Activated T-cell treated with anti-CD3 and anti-CD28 coated beads, Interleukin-2, amount 50 U/mL, for 72 hours (primary cell): Measurements from ENCODE around the gene DPEP1. TPM values are rescaled to one million over a fixed set of nuclear protein-coding genes. Genes with fewer than 3 reads are reported as not detected.
A peak's percentile ranks its signal among the peaks of the same experiment; 100 is the strongest.

Experiments used
- ATAC-seq, 2 donors: fragments of 150-1000 bp; cut with Tn5 transposase; replicated peaks in 1 of 2; 2 replicates each; pipeline ENCODE4 v1.10.0; 2021; ENCODE audit warnings: moderate library complexity in 2 of 2, mild to moderate bottlenecking in 1 of 2
- DNase-seq, 2 donors: peaks; one replicate each; pipeline ENCODE4 v3.0.0; 2021 to 2022; ENCODE audit warnings: mixed read lengths in 1 of 2
- H3K27ac Mint-ChIP-seq: one replicate; pipeline ENCODE4 v1.8.0; 2022; ENCODE audit warnings: mild to moderate bottlenecking, moderate library complexity, mixed read lengths
- H3K27me3 Mint-ChIP-seq: one replicate; pipeline ENCODE4 v1.8.0; 2022; ENCODE audit warnings: low read depth, mixed read lengths
- H3K36me3 Mint-ChIP-seq, 2 donors: one replicate each; pipeline ENCODE4 v1.8.0; 2022; ENCODE audit warnings: mixed read lengths in 2 of 2, mild to moderate bottlenecking in 1 of 2; ENCODE audit not compliant: insufficient read depth in 2 of 2
- H3K4me1 Mint-ChIP-seq: one replicate; pipeline ENCODE4 v1.8.0; 2022; ENCODE audit warnings: low read depth, mixed read lengths
- H3K4me3 Mint-ChIP-seq, 2 donors: one replicate each; pipeline ENCODE4 v1.8.0; 2022; ENCODE audit warnings: mild to moderate bottlenecking in 2 of 2, mixed read lengths in 2 of 2, moderate library complexity in 2 of 2
- H3K9me3 Mint-ChIP-seq, 2 donors: one replicate each; pipeline ENCODE4 v1.8.0; 2022; ENCODE audit warnings: mixed read lengths in 2 of 2
- total RNA-seq, 2 donors: library from RNA; stranded (reverse); gene quantifications; one replicate each; pipeline ENCODE4 v1.2.3, GENCODE V29; 2022

DPEP1 gene
- total RNA-seq, 2 donors from 2014 or later: not detected

DNA sequence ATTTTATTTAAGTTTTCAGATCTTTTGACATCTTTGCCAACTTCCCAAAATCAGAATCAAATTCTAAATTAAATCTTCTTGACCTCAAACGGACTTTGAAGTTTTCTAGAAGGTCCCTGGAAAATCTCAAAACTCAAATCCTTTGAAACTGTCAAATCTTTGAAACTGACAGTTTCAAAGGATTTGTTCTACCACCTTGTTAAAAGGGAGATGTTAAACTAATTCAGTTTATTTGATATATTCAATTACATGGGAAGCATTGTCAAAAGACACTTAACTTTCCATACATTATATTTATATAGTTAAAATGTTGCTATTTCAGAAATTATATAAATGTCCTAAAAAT, 3.4 kb upstream of the DPEP1 start:
- H3K9me3 Mint-ChIP-seq: no peaks in the 10 kb centered on the region
- no peaks in the 10 kb centered on the region for H3K4me1 Mint-ChIP-seq
- DNase-seq: no peak
- no peak for ATAC-seq
- no peak overlapping the region for H3K27ac Mint-ChIP-seq
- no peaks in the 10 kb centered on the region for H3K36me3 Mint-ChIP-seq
- no peak overlapping the region for H3K4me3 Mint-ChIP-seq
- no peaks in the 10 kb centered on the region for H3K27me3 Mint-ChIP-seq

DNA sequence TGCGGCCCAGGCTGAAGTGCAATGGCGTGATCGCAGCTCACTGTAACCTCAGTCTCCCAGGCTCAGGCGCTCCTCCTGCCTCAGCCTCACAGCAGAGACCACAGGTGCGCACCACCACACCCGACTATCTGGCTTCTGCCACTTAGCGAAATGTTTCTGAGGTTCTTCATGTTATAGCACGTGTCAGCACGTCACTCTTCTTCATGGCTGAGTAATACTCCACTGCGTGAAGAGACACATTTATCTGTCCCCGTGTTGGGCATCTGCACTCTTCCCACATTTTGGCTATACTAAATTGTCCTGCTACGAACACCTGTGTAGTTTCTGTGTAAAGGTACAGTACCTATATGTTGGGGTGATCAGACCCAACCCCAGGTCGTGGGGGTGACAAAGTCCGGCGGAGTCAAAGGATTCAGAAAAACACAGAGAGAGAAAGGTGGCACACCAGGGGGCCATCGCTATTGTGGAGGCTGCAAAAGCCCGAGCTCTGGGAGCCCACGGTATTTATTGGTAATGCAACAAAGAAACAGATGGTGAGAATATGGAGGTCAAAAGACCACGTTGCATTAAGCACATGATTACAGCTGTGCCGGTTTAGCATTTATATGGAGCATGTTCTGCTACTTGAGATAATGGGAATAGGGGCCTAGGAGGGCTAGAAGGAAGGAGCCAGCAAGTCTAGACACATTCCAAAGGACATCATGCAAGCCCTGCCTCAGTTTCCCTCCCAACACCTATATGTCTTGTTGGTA, 851 bp upstream of the DPEP1 start:
- Mint-ChIP-seq H3K4me1 (peaks cover 10% of the 10 kb centered on the region), H3K27ac (no peak overlapping the region), H3K36me3 (peaks cover 0 to 2% of the 10 kb centered on the region in 2 donors), H3K9me3 (peaks cover 2% of the 10 kb centered on the region in 2 donors), H3K4me3 (no peak overlapping the region), H3K27me3 (no peaks in the 10 kb centered on the region)
- ATAC-seq (no peak), DNase-seq (no peak)

DNA sequence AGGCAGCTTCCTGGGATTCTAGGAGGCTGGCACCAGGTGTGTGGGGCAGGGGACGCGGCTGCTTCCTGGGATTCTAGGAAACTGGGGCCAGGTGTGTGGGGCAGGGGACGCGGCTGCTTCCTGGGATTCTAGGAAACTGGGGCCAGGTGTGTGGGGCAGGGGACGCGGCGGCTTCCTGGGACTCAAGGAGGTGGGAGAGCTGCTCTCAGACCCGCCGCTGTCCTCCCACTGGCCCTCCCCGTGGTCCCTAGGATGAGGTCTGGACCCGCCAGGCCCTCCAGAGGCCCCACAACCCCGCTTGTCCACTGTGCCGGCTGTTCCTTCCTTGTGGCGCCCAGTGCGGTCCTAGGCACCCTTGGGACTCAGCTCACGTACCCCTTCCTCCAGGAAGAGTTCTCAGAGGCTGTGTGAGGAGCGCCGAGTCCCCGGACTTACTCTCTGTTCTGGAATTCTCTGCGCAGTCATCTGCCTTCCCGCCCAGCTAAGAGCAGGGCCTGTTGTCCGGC, 565 bp downstream of the DPEP1 start:
- Mint-ChIP-seq H3K9me3 (peaks cover 2% of the 10 kb centered on the region in 2 donors), H3K36me3 (peaks cover 0 to 2% of the 10 kb centered on the region in 2 donors), H3K27ac (no peak overlapping the region), H3K4me3 (no peak overlapping the region), H3K27me3 (no peaks in the 10 kb centered on the region), H3K4me1 (peaks cover 10% of the 10 kb centered on the region)
- DNase-seq (no peak), ATAC-seq (no peak)

DNA sequence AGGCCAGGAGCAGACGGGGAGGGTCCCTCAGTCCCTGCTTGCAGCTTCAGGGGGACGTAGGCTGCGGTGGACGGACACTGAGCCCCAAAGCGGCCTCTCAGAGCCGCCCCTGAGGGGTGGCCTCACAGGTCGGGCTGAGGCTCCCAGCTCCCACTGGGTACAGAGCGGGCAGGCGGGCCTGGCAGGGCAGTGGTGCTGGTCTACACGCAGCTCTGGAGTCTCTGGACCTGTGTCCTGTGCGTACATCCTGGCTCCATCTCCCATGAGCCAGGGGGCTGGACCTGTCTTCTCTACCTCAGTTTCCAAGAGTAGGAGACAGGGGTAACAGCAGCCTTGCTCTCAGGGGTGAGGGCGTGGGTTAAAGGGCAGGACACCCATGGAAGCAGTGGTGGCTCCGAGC, 1.7 kb downstream of the DPEP1 start:
- no peak overlapping the region for H3K4me3 Mint-ChIP-seq
- no peaks in the 10 kb centered on the region for H3K27me3 Mint-ChIP-seq
- H3K27ac Mint-ChIP-seq: no peak overlapping the region
- H3K9me3 Mint-ChIP-seq: peaks cover 2% of the 10 kb centered on the region in 2 donors
- DNase-seq: no peak
- H3K36me3 Mint-ChIP-seq: peaks cover 0 to 2% of the 10 kb centered on the region in 2 donors
- peaks cover 10% of the 10 kb centered on the region for H3K4me1 Mint-ChIP-seq
- no peak for ATAC-seq

GRCh38 chr16:89615596-89616090, 2.2 kb downstream of the DPEP1 start:
- DNase-seq (peak in 1 of 2 donors; percentile 26), ATAC-seq (no peak)
- Mint-ChIP-seq H3K27me3 (no peaks in the 10 kb centered on the region), H3K27ac (no peak overlapping the region), H3K36me3 (peaks cover 0 to 2% of the 10 kb centered on the region in 2 donors), H3K9me3 (peaks cover 2% of the 10 kb centered on the region in 2 donors), H3K4me3 (no peak overlapping the region), H3K4me1 (peaks cover 10% of the 10 kb centered on the region)

DNA sequence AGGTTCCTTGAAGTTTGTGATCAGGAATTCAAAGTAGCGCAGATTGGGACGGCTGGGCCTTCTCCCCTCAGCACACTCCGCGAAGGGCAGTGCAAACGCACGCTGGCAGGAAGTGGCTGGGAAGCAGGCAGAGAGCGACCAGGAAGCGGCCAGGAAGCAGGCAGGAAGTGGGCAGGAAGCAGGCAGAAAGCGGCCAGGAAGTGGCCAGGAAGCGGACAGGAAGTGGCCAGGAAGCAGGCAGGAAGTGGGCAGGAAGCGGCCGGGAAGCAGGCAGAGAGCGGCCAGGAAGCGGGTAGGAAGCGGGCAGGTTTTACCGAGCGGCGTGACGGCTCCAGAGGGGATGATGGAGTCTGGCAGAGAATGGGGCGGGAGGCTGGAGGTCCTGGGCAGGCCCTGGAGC, 3.2 kb downstream of the DPEP1 start:
- H3K4me1 Mint-ChIP-seq: peaks cover 10% of the 10 kb centered on the region
- no peak overlapping the region for H3K4me3 Mint-ChIP-seq
- H3K36me3 Mint-ChIP-seq: peaks cover 0 to 2% of the 10 kb centered on the region in 2 donors
- H3K27me3 Mint-ChIP-seq: no peaks in the 10 kb centered on the region
- H3K9me3 Mint-ChIP-seq: peaks cover 2% of the 10 kb centered on the region in 2 donors
- no peak for ATAC-seq
- DNase-seq: no peak
- H3K27ac Mint-ChIP-seq: peak overlapping the region; percentile 61

- Mint-ChIP-seq H3K27me3 (no peaks in the 10 kb centered on the region), H3K9me3 (peaks cover 2% of the 10 kb centered on the region in 2 donors), H3K36me3 (peaks cover 0 to 2% of the 10 kb centered on the region in 2 donors), H3K4me3 (no peak overlapping the region), H3K27ac (no peak overlapping the region), H3K4me1 (peaks cover 10% of the 10 kb centered on the region)
- ATAC-seq: no peak
- DNase-seq: no peak
Observed at GRCh38 chr16:89617036-89617435, 3.6 kb downstream of the DPEP1 start.

- H3K9me3 Mint-ChIP-seq: peaks cover 2% of the 10 kb centered on the region in 2 donors
- no peak for ATAC-seq
Observed at GRCh38 chr16:89618109-89618998, 4.9 kb downstream of the DPEP1 start.

GRCh38 chr16:89619840-89620239, 6.4 kb downstream of the DPEP1 start:
- peaks cover 10% of the 10 kb centered on the region for H3K4me1 Mint-ChIP-seq
- H3K9me3 Mint-ChIP-seq: peaks cover 2% of the 10 kb centered on the region in 2 donors
- no peak overlapping the region for H3K27ac Mint-ChIP-seq
- ATAC-seq (no peak), DNase-seq (no peak)
- H3K27me3 Mint-ChIP-seq: no peaks in the 10 kb centered on the region
- H3K36me3 Mint-ChIP-seq: peaks cover 0 to 2% of the 10 kb centered on the region in 2 donors
- no peak overlapping the region for H3K4me3 Mint-ChIP-seq

More at GRCh38 chr16:89618109-89618998, 4.9 kb downstream of the DPEP1 start:
- no peak for DNase-seq
- Mint-ChIP-seq H3K4me3 (no peak overlapping the region), H3K27ac (no peak overlapping the region), H3K36me3 (peaks cover 0 to 2% of the 10 kb centered on the region in 2 donors), H3K4me1 (peaks cover 10% of the 10 kb centered on the region), H3K27me3 (no peaks in the 10 kb centered on the region)

GRCh38 chr16:89620406-89620841, 7.0 kb downstream of the DPEP1 start:
- Mint-ChIP-seq H3K27ac (no peak overlapping the region), H3K9me3 (peaks cover 2% of the 10 kb centered on the region in 2 donors), H3K27me3 (no peaks in the 10 kb centered on the region), H3K4me3 (no peak overlapping the region), H3K36me3 (peaks cover 0 to 2% of the 10 kb centered on the region in 2 donors), H3K4me1 (peaks cover 10% of the 10 kb centered on the region)
- ATAC-seq (no peak), DNase-seq (no peak)

DNA sequence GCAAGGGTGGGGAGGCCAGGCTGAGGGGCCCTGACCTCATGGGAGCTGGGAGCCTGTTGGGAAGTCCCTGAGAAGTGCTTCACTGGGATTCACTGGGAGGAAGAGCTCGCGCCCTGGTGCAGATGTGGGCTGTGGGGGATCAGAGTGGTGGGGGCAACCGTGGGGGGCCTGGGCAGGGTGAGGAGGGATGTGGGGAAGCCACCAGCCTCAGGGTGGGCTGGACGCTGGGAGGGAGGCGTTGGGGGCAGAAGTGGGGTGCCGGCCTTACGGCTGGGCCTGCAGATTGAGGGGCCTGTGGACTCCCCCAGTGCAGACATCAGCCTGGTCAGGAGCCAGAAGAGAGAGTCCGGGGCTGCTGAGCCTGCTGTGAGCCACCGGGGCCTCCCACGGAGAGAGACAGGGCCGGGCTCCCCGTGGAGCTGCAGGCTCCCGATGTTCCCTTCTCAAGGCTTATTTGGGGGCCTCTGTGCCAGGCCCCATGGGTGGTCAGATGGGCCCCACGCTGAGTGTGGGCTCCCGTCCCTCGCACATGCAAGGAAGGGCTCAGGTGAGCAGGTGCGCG, 7.8 kb downstream of the DPEP1 start:
- peaks cover 2% of the 10 kb centered on the region in 2 donors for H3K9me3 Mint-ChIP-seq
- no peak for ATAC-seq
- DNase-seq: no peak
- no peaks in the 10 kb centered on the region for H3K27me3 Mint-ChIP-seq
- peaks cover 0 to 2% of the 10 kb centered on the region in 2 donors for H3K36me3 Mint-ChIP-seq
- no peak overlapping the region for H3K4me3 Mint-ChIP-seq
- peaks cover 10% of the 10 kb centered on the region for H3K4me1 Mint-ChIP-seq
- H3K27ac Mint-ChIP-seq: no peak overlapping the region

GRCh38 chr16:89621698-89622409, 8.4 kb downstream of the DPEP1 start:
- H3K27ac Mint-ChIP-seq: no peak overlapping the region
- DNase-seq: no peak
- no peaks in the 10 kb centered on the region for H3K36me3 Mint-ChIP-seq
- H3K9me3 Mint-ChIP-seq: no peaks in the 10 kb centered on the region
- no peak overlapping the region for H3K4me3 Mint-ChIP-seq
- H3K4me1 Mint-ChIP-seq: peaks cover 5% of the 10 kb centered on the region
- no peak for ATAC-seq
- H3K27me3 Mint-ChIP-seq: no peaks in the 10 kb centered on the region
